Liver (tissue), 9 donors: Measurements from ENCODE around the gene B3GALNT2. TPM values are rescaled to one million over a fixed set of nuclear protein-coding genes. Genes with fewer than 3 reads are reported as not detected.

Source experiments
- DNase-seq: peaks from one replicate; pipeline ENCODE4 v3.0.0-alpha.2; 2017; ENCODE audit warnings: low spot score
- H3K27ac ChIP-seq, 2 donors: one replicate each; pipeline ENCODE4 v1.7.0; 2013; ENCODE audit warnings: inconsistent platforms in 2 of 2, low read length in 2 of 2, control low read depth in 1 of 2, low read depth in 1 of 2, mild to moderate bottlenecking in 1 of 2
- H3K27me3 ChIP-seq, 4 donors: one replicate each; pipeline versions ENCODE4 v1.6.1 to v1.7.0; 2013; ENCODE audit warnings: low read length in 3 of 4, inconsistent platforms in 1 of 4, mild to moderate bottlenecking in 1 of 4, moderate library complexity in 1 of 4; ENCODE audit not compliant: control insufficient read depth in 4 of 4, insufficient read depth in 4 of 4
- H3K36me3 ChIP-seq, 4 donors: one replicate each; pipeline versions ENCODE4 v1.6.1 to v1.7.0; 2013; ENCODE audit warnings: low read length in 3 of 4, mild to moderate bottlenecking in 3 of 4, low read depth in 1 of 4, moderate library complexity in 1 of 4; ENCODE audit not compliant: control insufficient read depth in 4 of 4, insufficient read depth in 3 of 4
- H3K4me1 ChIP-seq, 4 donors: one replicate each; pipeline versions ENCODE4 v1.6.1 to v1.7.0; 2013; ENCODE audit warnings: low read length in 3 of 4, mild to moderate bottlenecking in 3 of 4, moderate library complexity in 1 of 4; ENCODE audit not compliant: control insufficient read depth in 4 of 4, insufficient read depth in 4 of 4
- H3K4me3 ChIP-seq, 3 donors: one replicate each; pipeline versions ENCODE4 v1.6.1 to v1.7.0; 2013; ENCODE audit warnings: low read length in 3 of 3, control low read depth in 1 of 3, low read depth in 1 of 3, mild to moderate bottlenecking in 1 of 3
- H3K9ac ChIP-seq, 2 donors: one replicate each; pipeline ENCODE4 v1.7.0; 2013; ENCODE audit warnings: low read length in 2 of 2, mild to moderate bottlenecking in 2 of 2, moderate library complexity in 2 of 2, control low read depth in 1 of 2, low read depth in 1 of 2
- H3K9me3 ChIP-seq, 4 donors: one replicate each; pipeline versions ENCODE4 v1.6.1 to v1.7.0; 2013; ENCODE audit warnings: low read length in 3 of 4; ENCODE audit not compliant: control insufficient read depth in 4 of 4
- EGR1 ChIP-seq, 2 donors: IDR thresholded peaks; 2 replicates each; pipeline ENCODE4 v1.6.1; 2016 to 2018; ENCODE audit warnings: antibody characterized with exemption in 2 of 2, low read depth in 2 of 2
- FOXA2 ChIP-seq: IDR thresholded peaks from 2 replicates; pipeline ENCODE4 v1.6.1; 2016; ENCODE audit warnings: antibody characterized with exemption
- GABPA ChIP-seq, 2 donors: IDR thresholded peaks in 1 of 2; conservative IDR thresholded peaks in 1 of 2; 2 replicates each; pipeline ENCODE4 v1.6.1; 2016; ENCODE audit warnings: antibody characterized with exemption in 2 of 2, mild to moderate bottlenecking in 1 of 2, moderate library complexity in 1 of 2
- HNF4G ChIP-seq: IDR thresholded peaks from 2 replicates; pipeline ENCODE4 v1.6.1; 2016; ENCODE audit warnings: antibody characterized with exemption
- JUND ChIP-seq, 2 donors: IDR thresholded peaks; 2 replicates each; pipeline ENCODE4 v1.6.1; 2016; ENCODE audit warnings: antibody characterized with exemption in 2 of 2
- NR2F2 ChIP-seq: IDR thresholded peaks from 2 replicates; pipeline ENCODE4 v1.6.1; 2016; ENCODE audit warnings: antibody characterized with exemption
- RAD21 ChIP-seq, 2 donors: IDR thresholded peaks; 2 replicates each; pipeline ENCODE4 v1.6.1; 2016; ENCODE audit warnings: antibody characterized with exemption in 2 of 2, mild to moderate bottlenecking in 2 of 2
- RXRA ChIP-seq, 2 donors: IDR thresholded peaks; 2 replicates each; pipeline ENCODE4 v1.6.1; 2017 to 2018; ENCODE audit warnings: antibody characterized with exemption in 2 of 2, mild to moderate bottlenecking in 1 of 2
- SP1 ChIP-seq: IDR thresholded peaks from 2 replicates; pipeline ENCODE4 v1.6.1; 2018; ENCODE audit warnings: antibody characterized with exemption, mild to moderate bottlenecking
- YY1 ChIP-seq: IDR thresholded peaks from 2 replicates; pipeline ENCODE4 v1.6.1; 2016; ENCODE audit warnings: antibody characterized with exemption, mild to moderate bottlenecking
- WGBS: extraction: QIAGEN DNeasy Blood & Tissue Kit; methylation state at CpG from one replicate; pipeline ENCODE4 v1.1.7; 2013; 5-methylcytosine and 5-hydroxymethylcytosine counted together
- polyA plus RNA-seq, 2 donors: library from polyadenylated mRNA; stranded (reverse) in 1 of 2; unstranded in 1 of 2; fragments of 200-250 nt in 1 of 2; fragments of >200 nt in 1 of 2; fragmentation: Nextera tagmentation in 1 of 2; extraction: Ambion mirVana in 1 of 2; gene quantifications; one replicate each; pipeline versions ENCODE4 v1.2.1 to v1.2.3, GENCODE V29; 2013 to 2015
- total RNA-seq, 2 donors: library from RNA; depleted of rRNA; stranded (reverse); fragments of >200 nt; gene quantifications; one replicate each; pipeline ENCODE4 v1.2.3, GENCODE V29; 2014
- TF ChIP-seq, protein P1 (sequence below): fragments of 150-350 bp; IDR thresholded peaks from 2 replicates; pipeline ENCODE4 v1.5.1; 2017; ENCODE audit warnings: improper control_type of control experiment, low read depth, low read length; ENCODE audit not compliant: missing input control
- TF ChIP-seq, protein P2 (sequence below): IDR thresholded peaks from 2 replicates; pipeline ENCODE4 v1.6.1; 2016; ENCODE audit warnings: antibody characterized with exemption
- TF ChIP-seq, protein P3 (sequence below): IDR thresholded peaks from 2 replicates; pipeline ENCODE4 v1.6.1; 2016; ENCODE audit warnings: antibody characterized with exemption
- TF ChIP-seq, protein P4 (sequence below): IDR thresholded peaks from 2 replicates; pipeline ENCODE4 v1.6.1; 2016; ENCODE audit warnings: antibody characterized with exemption, mild to moderate bottlenecking
- TF ChIP-seq, protein P5 (sequence below): IDR thresholded peaks from 2 replicates; pipeline ENCODE4 v1.6.1; 2016; ENCODE audit warnings: antibody characterized with exemption
- donor health status: healthy.
- donor health status: healthy.
- donor health status: healthy.
- donor health status: healthy.
- donor health status: healthy.

The B3GALNT2 gene
- total and polyA plus RNA-seq, 4 donors: 2.3 to 20.7 (median 7.1) TPM

DNA sequence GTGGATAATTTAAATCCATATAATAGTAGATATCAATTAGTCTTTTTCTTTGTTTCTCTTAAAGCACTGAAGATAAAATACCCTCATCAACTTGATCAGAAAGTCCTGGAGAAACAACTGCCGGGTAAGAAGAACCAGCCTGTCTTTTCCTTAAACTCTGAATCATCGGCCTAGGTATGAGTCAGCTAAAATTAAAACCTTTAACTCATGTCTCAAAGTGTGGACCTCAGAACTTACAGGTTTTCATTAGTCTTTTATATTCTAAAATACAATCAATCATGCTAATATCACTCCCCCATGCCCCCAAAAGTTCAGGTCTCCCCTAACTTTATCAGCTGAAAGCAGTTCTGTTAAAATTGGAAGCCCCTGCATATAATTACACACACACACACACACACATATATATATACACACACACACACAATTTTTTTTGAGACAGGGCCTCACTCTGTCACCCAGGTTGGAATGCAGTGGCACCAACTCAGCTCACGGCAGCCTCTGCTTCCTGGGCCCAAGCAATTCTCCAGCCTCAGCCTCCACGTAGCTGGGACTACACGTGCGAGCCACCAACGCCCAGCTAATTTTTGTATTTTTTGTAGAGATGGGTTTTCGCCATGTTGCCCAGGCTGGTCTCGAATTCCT, 61.3 kb downstream of the B3GALNT2 start (continued):
- no peak for TF ChIP-seq EGR1 (IDR thresholded peaks at IDR 0.05; ENCODE audit: low read depth in 2 of 2)

DNA sequence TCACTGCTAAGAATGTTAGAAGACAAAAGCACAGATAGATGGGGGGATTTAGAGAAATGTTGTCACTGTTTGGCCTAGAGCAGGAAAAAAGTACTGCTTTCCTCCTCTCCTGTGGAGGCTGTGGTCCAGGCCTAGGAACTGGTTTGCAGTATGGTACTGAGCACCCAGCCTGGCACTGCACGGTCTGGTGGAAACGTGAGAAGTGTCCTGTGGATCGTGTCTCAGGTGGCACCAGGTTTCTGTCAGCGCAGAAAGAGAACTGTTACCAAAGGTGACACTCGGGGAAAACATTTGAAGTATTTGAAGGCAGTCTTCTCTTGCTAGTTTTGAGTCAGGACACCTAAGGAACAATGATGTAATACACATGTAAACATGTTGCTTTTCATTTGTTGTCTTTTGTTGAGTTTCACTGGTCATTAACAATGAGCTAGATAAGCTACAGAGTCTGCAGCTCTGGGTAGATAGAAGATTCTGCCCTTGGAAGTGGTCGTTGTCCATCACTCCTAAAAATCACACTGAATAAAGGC, 63.0 kb downstream of the B3GALNT2 start:
- no peak overlapping the region for H3K4me3 ChIP-seq
- H3K9ac ChIP-seq: no peak overlapping the region
- 92% methylated on average over 6 of the region's 6 CpGs for WGBS
- no peaks in the 10 kb centered on the region for H3K27me3 ChIP-seq
- H3K4me1 ChIP-seq: no peaks in the 10 kb centered on the region
- H3K36me3 ChIP-seq: peaks cover 14 to 66% (median 44%) of the 10 kb centered on the region in 4 donors
- no peak for DNase-seq
- TF ChIP-seq, protein P1, sequence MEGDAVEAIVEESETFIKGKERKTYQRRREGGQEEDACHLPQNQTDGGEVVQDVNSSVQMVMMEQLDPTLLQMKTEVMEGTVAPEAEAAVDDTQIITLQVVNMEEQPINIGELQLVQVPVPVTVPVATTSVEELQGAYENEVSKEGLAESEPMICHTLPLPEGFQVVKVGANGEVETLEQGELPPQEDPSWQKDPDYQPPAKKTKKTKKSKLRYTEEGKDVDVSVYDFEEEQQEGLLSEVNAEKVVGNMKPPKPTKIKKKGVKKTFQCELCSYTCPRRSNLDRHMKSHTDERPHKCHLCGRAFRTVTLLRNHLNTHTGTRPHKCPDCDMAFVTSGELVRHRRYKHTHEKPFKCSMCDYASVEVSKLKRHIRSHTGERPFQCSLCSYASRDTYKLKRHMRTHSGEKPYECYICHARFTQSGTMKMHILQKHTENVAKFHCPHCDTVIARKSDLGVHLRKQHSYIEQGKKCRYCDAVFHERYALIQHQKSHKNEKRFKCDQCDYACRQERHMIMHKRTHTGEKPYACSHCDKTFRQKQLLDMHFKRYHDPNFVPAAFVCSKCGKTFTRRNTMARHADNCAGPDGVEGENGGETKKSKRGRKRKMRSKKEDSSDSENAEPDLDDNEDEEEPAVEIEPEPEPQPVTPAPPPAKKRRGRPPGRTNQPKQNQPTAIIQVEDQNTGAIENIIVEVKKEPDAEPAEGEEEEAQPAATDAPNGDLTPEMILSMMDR: no peak
- TF ChIP-seq EGR1 (IDR thresholded peaks at IDR 0.05; ENCODE audit: low read depth in 2 of 2) (no peak), GABPA (IDR thresholded peaks at IDR 0.05 in 1 of 2, conservative IDR thresholded peaks at IDR 0.05 in 1 of 2) (no peak), RXRA (IDR thresholded peaks at IDR 0.05) (no peak), NR2F2 (no peak), FOXA2 (no peak), YY1 (no peak), JUND (IDR thresholded peaks at IDR 0.05) (no peak), HNF4G (no peak), SP1 (no peak), RAD21 (IDR thresholded peaks at IDR 0.05) (no peak)
- TF ChIP-seq, protein P2, sequence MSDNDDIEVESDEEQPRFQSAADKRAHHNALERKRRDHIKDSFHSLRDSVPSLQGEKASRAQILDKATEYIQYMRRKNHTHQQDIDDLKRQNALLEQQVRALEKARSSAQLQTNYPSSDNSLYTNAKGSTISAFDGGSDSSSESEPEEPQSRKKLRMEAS: no peak
- TF ChIP-seq, protein P3, sequence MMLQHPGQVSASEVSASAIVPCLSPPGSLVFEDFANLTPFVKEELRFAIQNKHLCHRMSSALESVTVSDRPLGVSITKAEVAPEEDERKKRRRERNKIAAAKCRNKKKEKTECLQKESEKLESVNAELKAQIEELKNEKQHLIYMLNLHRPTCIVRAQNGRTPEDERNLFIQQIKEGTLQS: no peak
- TF ChIP-seq, protein P4, sequence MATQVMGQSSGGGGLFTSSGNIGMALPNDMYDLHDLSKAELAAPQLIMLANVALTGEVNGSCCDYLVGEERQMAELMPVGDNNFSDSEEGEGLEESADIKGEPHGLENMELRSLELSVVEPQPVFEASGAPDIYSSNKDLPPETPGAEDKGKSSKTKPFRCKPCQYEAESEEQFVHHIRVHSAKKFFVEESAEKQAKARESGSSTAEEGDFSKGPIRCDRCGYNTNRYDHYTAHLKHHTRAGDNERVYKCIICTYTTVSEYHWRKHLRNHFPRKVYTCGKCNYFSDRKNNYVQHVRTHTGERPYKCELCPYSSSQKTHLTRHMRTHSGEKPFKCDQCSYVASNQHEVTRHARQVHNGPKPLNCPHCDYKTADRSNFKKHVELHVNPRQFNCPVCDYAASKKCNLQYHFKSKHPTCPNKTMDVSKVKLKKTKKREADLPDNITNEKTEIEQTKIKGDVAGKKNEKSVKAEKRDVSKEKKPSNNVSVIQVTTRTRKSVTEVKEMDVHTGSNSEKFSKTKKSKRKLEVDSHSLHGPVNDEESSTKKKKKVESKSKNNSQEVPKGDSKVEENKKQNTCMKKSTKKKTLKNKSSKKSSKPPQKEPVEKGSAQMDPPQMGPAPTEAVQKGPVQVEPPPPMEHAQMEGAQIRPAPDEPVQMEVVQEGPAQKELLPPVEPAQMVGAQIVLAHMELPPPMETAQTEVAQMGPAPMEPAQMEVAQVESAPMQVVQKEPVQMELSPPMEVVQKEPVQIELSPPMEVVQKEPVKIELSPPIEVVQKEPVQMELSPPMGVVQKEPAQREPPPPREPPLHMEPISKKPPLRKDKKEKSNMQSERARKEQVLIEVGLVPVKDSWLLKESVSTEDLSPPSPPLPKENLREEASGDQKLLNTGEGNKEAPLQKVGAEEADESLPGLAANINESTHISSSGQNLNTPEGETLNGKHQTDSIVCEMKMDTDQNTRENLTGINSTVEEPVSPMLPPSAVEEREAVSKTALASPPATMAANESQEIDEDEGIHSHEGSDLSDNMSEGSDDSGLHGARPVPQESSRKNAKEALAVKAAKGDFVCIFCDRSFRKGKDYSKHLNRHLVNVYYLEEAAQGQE: no peak
- TF ChIP-seq, protein P5, sequence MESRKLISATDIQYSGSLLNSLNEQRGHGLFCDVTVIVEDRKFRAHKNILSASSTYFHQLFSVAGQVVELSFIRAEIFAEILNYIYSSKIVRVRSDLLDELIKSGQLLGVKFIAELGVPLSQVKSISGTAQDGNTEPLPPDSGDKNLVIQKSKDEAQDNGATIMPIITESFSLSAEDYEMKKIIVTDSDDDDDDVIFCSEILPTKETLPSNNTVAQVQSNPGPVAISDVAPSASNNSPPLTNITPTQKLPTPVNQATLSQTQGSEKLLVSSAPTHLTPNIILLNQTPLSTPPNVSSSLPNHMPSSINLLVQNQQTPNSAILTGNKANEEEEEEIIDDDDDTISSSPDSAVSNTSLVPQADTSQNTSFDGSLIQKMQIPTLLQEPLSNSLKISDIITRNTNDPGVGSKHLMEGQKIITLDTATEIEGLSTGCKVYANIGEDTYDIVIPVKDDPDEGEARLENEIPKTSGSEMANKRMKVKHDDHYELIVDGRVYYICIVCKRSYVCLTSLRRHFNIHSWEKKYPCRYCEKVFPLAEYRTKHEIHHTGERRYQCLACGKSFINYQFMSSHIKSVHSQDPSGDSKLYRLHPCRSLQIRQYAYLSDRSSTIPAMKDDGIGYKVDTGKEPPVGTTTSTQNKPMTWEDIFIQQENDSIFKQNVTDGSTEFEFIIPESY: no peak
- H3K27ac ChIP-seq: no peak overlapping the region
- H3K9me3 ChIP-seq: no peaks in the 10 kb centered on the region
